ENCODE results near the gene FER. TPM values are rescaled to one million over a fixed set of nuclear protein-coding genes. Genes with fewer than 3 reads are reported as not detected.

FER gene
- total RNA-seq, 1 experiment from 2014 or later, result 19.4 TPM

- ChIA-PET CTCF (no interaction called here), POLR2A (ENCODE audit: unreplicated experiment) (no interaction called here)
- ATAC-seq (no peak), DNase-seq (peak; percentile 11)
- H3K9me2 ChIP-seq (replicated peaks; ENCODE audit: low read length), result no peaks in the 10 kb centered on the region
- H3K4me2 ChIP-seq (ENCODE audit: low read length), result peak overlapping the region; percentile 88
- BruUV-seq (replicated peaks), result no TSS peak
- TF ChIP-seq EZH2phosphoT487 (IDR thresholded peaks at IDR 0.05; ENCODE audit: borderline replicate concordance, low read length) (no peak), EZH2 (IDR thresholded peaks at IDR 0.05; ENCODE audit: low read length, unreplicated experiment) (no peak), CTCF (conservative IDR thresholded peaks at IDR 0.05; ENCODE audit: low read depth, low read length) (no peak)
- intact Hi-C loops (cut with micrococcal nuclease), result loop anchor here (5.0 kb wide), 1 partner anchor 204 kb away; no protein-coding TSS in a partner anchor
- H3K36me3 ChIP-seq (ENCODE audit: low read depth, low read length), result no peaks in the 10 kb centered on the region
- H3K4me1 ChIP-seq (ENCODE audit: insufficient read depth, low read length), result peaks cover 26% of the 10 kb centered on the region
- H2AFZ ChIP-seq (ENCODE audit: low read length), result no peak overlapping the region
- H3K9me3 ChIP-seq (ENCODE audit: low read length), result no peaks in the 10 kb centered on the region
- no peak overlapping the region for H3K4me3 ChIP-seq (ENCODE audit: low read length)
- no peaks in the 10 kb centered on the region for H3F3A ChIP-seq (ENCODE audit: low read length, unreplicated experiment)
- H4K20me1 ChIP-seq (ENCODE audit: low read length), result no peaks in the 10 kb centered on the region
- no peak overlapping the region for H3K27ac ChIP-seq (ENCODE audit: low read length)
- no peaks in the 10 kb centered on the region for H3K79me2 ChIP-seq (ENCODE audit: low read length)
- no peak overlapping the region for H3K9ac ChIP-seq (ENCODE audit: low read length)
- no peaks in the 10 kb centered on the region for H3K27me3 ChIP-seq (ENCODE audit: low read length)
Observed at GRCh38 chr5:108726446-108727235, 21.1 kb upstream of the FER start.

GRCh38 chr5:108727236-108727650, 20.5 kb upstream of the FER start:
- Histone ChIP-seq H3K9ac (ENCODE audit: low read length) (peak overlapping the region; percentile 92), H3K27ac (ENCODE audit: low read length) (no peak overlapping the region), H3K4me1 (ENCODE audit: insufficient read depth, low read length) (peaks cover 26% of the 10 kb centered on the region), H2AFZ (ENCODE audit: low read length) (peak overlapping the region; percentile 92), H3K9me3 (ENCODE audit: low read length) (no peaks in the 10 kb centered on the region), H3K4me2 (ENCODE audit: low read length) (peak overlapping the region; percentile 88), H4K20me1 (ENCODE audit: low read length) (no peaks in the 10 kb centered on the region), H3K79me2 (ENCODE audit: low read length) (no peaks in the 10 kb centered on the region), H3K4me3 (ENCODE audit: low read length) (peak overlapping the region; percentile 79), H3K27me3 (ENCODE audit: low read length) (no peaks in the 10 kb centered on the region), H3K9me2 (replicated peaks; ENCODE audit: low read length) (no peaks in the 10 kb centered on the region), H3F3A (ENCODE audit: low read length, unreplicated experiment) (no peaks in the 10 kb centered on the region), H3K36me3 (ENCODE audit: low read depth, low read length) (no peaks in the 10 kb centered on the region)
- TF ChIP-seq EZH2 (IDR thresholded peaks at IDR 0.05; ENCODE audit: low read length, unreplicated experiment) (no peak), CTCF (conservative IDR thresholded peaks at IDR 0.05; ENCODE audit: low read depth, low read length) (no peak)
- no peak for DNase-seq
- POLR2A ChIA-PET (ENCODE audit: unreplicated experiment), result no interaction called here
- CTCF ChIA-PET, result no interaction called here
- no TSS peak for BruUV-seq (replicated peaks)
- intact Hi-C loops (cut with micrococcal nuclease), result loop anchor here (5.0 kb wide), 1 partner anchor 205 kb away; no protein-coding TSS in a partner anchor
- ATAC-seq, result no peak
